Transverse colon (tissue), 3 donors: ENCODE results near the gene MARVELD3.

Experiments used
- POLR2A ChIP-seq: fragments of 450-650 bp; IDR thresholded peaks from one replicate; pipeline ENCODE4 v1.6.1; 2016; ENCODE audit warnings: antibody characterized with exemption, mild to moderate bottlenecking, moderate library complexity
- TF ChIP-seq, protein P1 (sequence below), 5 experiments: fragments of 200-600 bp in 3 of 5; fragments of 450-650 bp in 2 of 5; sonication (generic) in 3 of 5; IDR thresholded peaks; 1 replicate in 2 of 5; 2 replicates in 3 of 5; pipeline ENCODE4 v1.5.1; 2016 to 2017; ENCODE audit warnings: antibody characterized with exemption in 5 of 5, inconsistent platforms in 3 of 5, mild to moderate bottlenecking in 2 of 5, moderate library complexity in 1 of 5

DNA sequence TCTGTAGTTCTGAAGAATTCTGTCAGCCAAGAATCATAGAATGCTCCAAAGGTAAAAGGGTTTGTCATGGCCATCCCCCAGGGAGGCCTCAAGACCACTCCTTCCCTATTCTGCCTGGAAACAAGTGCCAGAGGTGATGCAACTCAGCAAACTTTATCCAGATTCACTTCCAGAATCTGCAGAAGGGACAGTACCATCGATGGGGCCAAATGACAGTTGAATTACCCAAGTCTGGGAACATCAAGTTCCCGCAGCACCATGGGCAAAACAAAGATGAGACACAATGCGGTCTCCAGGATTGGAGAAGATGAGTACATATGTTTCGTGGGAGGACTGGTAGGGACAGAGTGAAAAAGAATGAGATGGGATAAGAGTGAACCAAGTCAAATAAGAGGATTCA lies 35.4 kb upstream of the MARVELD3 start:
- TF ChIP-seq, protein P1, sequence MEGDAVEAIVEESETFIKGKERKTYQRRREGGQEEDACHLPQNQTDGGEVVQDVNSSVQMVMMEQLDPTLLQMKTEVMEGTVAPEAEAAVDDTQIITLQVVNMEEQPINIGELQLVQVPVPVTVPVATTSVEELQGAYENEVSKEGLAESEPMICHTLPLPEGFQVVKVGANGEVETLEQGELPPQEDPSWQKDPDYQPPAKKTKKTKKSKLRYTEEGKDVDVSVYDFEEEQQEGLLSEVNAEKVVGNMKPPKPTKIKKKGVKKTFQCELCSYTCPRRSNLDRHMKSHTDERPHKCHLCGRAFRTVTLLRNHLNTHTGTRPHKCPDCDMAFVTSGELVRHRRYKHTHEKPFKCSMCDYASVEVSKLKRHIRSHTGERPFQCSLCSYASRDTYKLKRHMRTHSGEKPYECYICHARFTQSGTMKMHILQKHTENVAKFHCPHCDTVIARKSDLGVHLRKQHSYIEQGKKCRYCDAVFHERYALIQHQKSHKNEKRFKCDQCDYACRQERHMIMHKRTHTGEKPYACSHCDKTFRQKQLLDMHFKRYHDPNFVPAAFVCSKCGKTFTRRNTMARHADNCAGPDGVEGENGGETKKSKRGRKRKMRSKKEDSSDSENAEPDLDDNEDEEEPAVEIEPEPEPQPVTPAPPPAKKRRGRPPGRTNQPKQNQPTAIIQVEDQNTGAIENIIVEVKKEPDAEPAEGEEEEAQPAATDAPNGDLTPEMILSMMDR (IDR thresholded peaks at IDR 0.05) = no peak
- TF ChIP-seq POLR2A = no peak
